Stimulated activated CD4-positive, alpha-beta T cell treated with anti-CD3 and anti-CD28 coated beads, Interleukin-4, amount 100 ng/mL, for 4 hours (primary cell): ENCODE data around the gene TMEM184B.
A peak's percentile ranks its signal among the peaks of the same experiment; 100 is the strongest.
"Not testable (repeated sequence)": the region's sequence is repeated elsewhere in the genome, so short reads cannot be mapped to it uniquely, and the experiment has no call there.

ENCODE experiments used
- DNase-seq, 2 experiments: peaks; one replicate each; pipeline ENCODE4 v3.0.0-alpha.2; 2020

The TMEM184B gene

GRCh38 chr22:38202437-38203089 is 70.2 kb downstream of the TMEM184B start:
- DNase-seq = peak; percentile 43 to 47

GRCh38 chr22:38201711-38202436 is 70.9 kb downstream of the TMEM184B start, which contains the start of gene MAFF:
MAFF (plus strand) TSS chr22:38201994; CDS start chr22:38213854, 11,860 bp downstream.
- peak; percentile 88 to 89 for DNase-seq

GRCh38 chr22:38201371-38201710 is 71.5 kb downstream of the TMEM184B start:
- no peak for DNase-seq

GRCh38 chr22:38199826-38200559 is 72.8 kb downstream of the TMEM184B start:
- DNase-seq = no peak

- no peak for DNase-seq
Measured at GRCh38 chr22:38196791-38197419, 75.9 kb downstream of the TMEM184B start.

- no peak for DNase-seq
Measured at GRCh38 chr22:38193580-38193979, 79.2 kb downstream of the TMEM184B start.

- DNase-seq = no peak
Measured at GRCh38 chr22:38192475-38192863, 80.3 kb downstream of the TMEM184B start.

GRCh38 chr22:38191731-38192474 is 80.9 kb downstream of the TMEM184B start:
- no peak for DNase-seq

- no peak for DNase-seq
Measured at GRCh38 chr22:38191055-38191454, 81.8 kb downstream of the TMEM184B start.

GRCh38 chr22:38190581-38190980 is 82.2 kb downstream of the TMEM184B start:
- DNase-seq = no peak

- no peak for DNase-seq
Measured at GRCh38 chr22:38189104-38189503, 83.7 kb downstream of the TMEM184B start.

GRCh38 chr22:38187413-38188212 is 85.2 kb downstream of the TMEM184B start:
- no peak for DNase-seq

GRCh38 chr22:38186429-38186828 is 86.4 kb downstream of the TMEM184B start:
- no peak for DNase-seq

GRCh38 chr22:38184788-38185187 is 88.0 kb downstream of the TMEM184B start:
- no peak for DNase-seq

- DNase-seq = peak; percentile 94 to 95
Measured at GRCh38 chr22:38181453-38182200, 91.2 kb downstream of the TMEM184B start, which contains the start of gene PLA2G6. PLA2G6 (minus strand) TSS chr22:38181830; CDS start chr22:38169426, 12,404 bp downstream.

GRCh38 chr22:38180841-38181452 is 91.9 kb downstream of the TMEM184B start:
- peak in 1 of 2 experiments; percentile 13 for DNase-seq

- not testable (repeated sequence) for DNase-seq
Measured at GRCh38 chr22:38178605-38178937, 94.2 kb downstream of the TMEM184B start.

GRCh38 chr22:38177926-38178604 is 94.7 kb downstream of the TMEM184B start:
- no peak for DNase-seq

GRCh38 chr22:38177571-38177925 is 95.3 kb downstream of the TMEM184B start:
- DNase-seq = not testable (repeated sequence)

GRCh38 chr22:38177044-38177443 is 95.8 kb downstream of the TMEM184B start:
- no peak for DNase-seq
